ENCODE data around the gene LCMT1. TPM values are rescaled to one million over a fixed set of nuclear protein-coding genes. Genes with fewer than 3 reads are reported as not detected.

The LCMT1 gene
- polyA plus RNA-seq, 1 donor from 2014 or later = 45.5 TPM

DNA sequence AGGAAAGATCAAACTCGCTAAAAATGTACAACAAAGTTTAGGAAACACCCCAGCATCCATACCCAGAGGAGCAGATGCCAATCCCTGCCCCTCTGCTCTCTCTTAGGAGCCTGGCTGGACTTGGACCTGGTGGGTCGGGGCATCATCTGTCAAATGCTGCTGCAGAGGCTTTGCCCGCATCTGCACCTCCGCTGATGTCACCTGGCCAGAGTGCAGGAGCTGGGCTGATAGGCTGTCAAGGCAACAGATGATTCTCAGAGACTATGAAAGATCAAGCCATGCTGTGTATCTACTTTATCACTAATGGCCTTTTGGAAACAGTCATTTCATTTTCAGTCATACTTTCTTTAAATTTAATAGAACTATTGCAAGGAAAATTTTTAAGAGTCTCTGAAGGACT is 15.9 kb upstream of the LCMT1 start:
- H4K20me1 ChIP-seq (ENCODE audit: insufficient read depth) = no peaks in the 10 kb centered on the region
- H3K27ac ChIP-seq (ENCODE audit: low read length) = no peak overlapping the region
- no peaks in the 10 kb centered on the region for H3F3A ChIP-seq (ENCODE audit: insufficient read depth, low read length, poor library complexity, severe bottlenecking)
- no peak overlapping the region for H3K9ac ChIP-seq (ENCODE audit: low read length)
- no peaks in the 10 kb centered on the region for H3K36me3 ChIP-seq (ENCODE audit: insufficient read depth, low read length)
- H3K27me3 ChIP-seq (ENCODE audit: insufficient read depth, low read depth, low read length) = no peaks in the 10 kb centered on the region
- no peaks in the 10 kb centered on the region for H3K9me3 ChIP-seq (ENCODE audit: low read length)
- H3K4me2 ChIP-seq (ENCODE audit: low read length) = no peak overlapping the region
- H3K4me3 ChIP-seq (ENCODE audit: low read length) = no peak overlapping the region
- TF ChIP-seq SMC3 (conservative IDR thresholded peaks at IDR 0.05; ENCODE audit: poor library complexity) (no peak), TAF1 (IDR thresholded peaks at IDR 0.05; ENCODE audit: low read depth) (no peak), EP300 (conservative IDR thresholded peaks at IDR 0.05; ENCODE audit: poor library complexity, severe bottlenecking) (no peak), EZH2 (IDR thresholded peaks at IDR 0.05; ENCODE audit: borderline replicate concordance, insufficient read depth, low read length, poor library complexity, severe bottlenecking) (no peak), RAD21 (conservative IDR thresholded peaks at IDR 0.05) (no peak), MXI1 (conservative IDR thresholded peaks at IDR 0.05; ENCODE audit: poor library complexity, severe bottlenecking) (no peak), POLR2AphosphoS5 (IDR thresholded peaks at IDR 0.05) (no peak)
- TF ChIP-seq, protein P1, sequence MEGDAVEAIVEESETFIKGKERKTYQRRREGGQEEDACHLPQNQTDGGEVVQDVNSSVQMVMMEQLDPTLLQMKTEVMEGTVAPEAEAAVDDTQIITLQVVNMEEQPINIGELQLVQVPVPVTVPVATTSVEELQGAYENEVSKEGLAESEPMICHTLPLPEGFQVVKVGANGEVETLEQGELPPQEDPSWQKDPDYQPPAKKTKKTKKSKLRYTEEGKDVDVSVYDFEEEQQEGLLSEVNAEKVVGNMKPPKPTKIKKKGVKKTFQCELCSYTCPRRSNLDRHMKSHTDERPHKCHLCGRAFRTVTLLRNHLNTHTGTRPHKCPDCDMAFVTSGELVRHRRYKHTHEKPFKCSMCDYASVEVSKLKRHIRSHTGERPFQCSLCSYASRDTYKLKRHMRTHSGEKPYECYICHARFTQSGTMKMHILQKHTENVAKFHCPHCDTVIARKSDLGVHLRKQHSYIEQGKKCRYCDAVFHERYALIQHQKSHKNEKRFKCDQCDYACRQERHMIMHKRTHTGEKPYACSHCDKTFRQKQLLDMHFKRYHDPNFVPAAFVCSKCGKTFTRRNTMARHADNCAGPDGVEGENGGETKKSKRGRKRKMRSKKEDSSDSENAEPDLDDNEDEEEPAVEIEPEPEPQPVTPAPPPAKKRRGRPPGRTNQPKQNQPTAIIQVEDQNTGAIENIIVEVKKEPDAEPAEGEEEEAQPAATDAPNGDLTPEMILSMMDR (IDR thresholded peaks at IDR 0.05; ENCODE audit: poor library complexity, severe bottlenecking) = no peak
- TF ChIP-seq, protein P2, sequence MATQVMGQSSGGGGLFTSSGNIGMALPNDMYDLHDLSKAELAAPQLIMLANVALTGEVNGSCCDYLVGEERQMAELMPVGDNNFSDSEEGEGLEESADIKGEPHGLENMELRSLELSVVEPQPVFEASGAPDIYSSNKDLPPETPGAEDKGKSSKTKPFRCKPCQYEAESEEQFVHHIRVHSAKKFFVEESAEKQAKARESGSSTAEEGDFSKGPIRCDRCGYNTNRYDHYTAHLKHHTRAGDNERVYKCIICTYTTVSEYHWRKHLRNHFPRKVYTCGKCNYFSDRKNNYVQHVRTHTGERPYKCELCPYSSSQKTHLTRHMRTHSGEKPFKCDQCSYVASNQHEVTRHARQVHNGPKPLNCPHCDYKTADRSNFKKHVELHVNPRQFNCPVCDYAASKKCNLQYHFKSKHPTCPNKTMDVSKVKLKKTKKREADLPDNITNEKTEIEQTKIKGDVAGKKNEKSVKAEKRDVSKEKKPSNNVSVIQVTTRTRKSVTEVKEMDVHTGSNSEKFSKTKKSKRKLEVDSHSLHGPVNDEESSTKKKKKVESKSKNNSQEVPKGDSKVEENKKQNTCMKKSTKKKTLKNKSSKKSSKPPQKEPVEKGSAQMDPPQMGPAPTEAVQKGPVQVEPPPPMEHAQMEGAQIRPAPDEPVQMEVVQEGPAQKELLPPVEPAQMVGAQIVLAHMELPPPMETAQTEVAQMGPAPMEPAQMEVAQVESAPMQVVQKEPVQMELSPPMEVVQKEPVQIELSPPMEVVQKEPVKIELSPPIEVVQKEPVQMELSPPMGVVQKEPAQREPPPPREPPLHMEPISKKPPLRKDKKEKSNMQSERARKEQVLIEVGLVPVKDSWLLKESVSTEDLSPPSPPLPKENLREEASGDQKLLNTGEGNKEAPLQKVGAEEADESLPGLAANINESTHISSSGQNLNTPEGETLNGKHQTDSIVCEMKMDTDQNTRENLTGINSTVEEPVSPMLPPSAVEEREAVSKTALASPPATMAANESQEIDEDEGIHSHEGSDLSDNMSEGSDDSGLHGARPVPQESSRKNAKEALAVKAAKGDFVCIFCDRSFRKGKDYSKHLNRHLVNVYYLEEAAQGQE (IDR thresholded peaks at IDR 0.05; ENCODE audit: borderline replicate concordance) = no peak
- no peak overlapping the region for H2AFZ ChIP-seq (ENCODE audit: low read depth, low read length)
- H3K9me2 ChIP-seq (ENCODE audit: insufficient read depth, low read length) = no peaks in the 10 kb centered on the region
- H3K79me2 ChIP-seq (replicated peaks; ENCODE audit: insufficient read depth, low read length) = no peaks in the 10 kb centered on the region

DNA sequence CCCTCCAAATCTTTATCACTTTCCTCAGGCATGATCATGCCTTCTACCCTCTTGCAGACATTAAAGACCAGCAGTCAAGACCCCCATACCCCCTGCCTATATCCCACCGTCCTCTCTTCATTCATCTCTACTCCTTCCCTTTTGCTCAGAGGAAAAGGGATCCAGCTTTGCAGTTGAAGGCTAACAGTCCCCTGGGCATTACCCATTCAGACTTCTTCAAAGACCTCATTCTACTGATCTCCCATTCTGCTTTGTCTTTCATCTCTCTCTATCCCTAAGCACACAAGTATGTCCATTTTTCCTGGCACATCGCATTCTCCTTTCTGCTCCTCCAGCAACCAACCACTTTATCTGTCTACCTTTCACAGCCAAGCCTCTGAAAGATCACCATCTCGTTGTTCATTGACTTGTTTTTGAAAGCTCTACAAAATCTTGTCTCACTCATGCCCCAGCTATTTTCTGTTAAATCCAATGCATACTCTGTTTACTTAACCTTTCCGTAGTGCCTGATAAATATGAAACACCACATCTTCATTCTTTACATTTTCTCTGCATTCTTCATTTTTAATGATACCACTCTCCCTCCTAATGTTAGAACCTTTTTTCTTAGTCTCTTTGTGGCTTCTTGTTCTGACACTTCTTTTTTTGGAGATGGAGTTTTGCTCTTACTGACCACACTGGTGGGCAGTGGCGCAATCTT is 14.1 kb upstream of the LCMT1 start:
- H3F3A ChIP-seq (ENCODE audit: insufficient read depth, low read length, poor library complexity, severe bottlenecking) = no peaks in the 10 kb centered on the region
- H3K9me3 ChIP-seq (ENCODE audit: low read length) = no peaks in the 10 kb centered on the region
- no peaks in the 10 kb centered on the region for H4K20me1 ChIP-seq (ENCODE audit: insufficient read depth)
- no peaks in the 10 kb centered on the region for H3K79me2 ChIP-seq (replicated peaks; ENCODE audit: insufficient read depth, low read length)
- no peaks in the 10 kb centered on the region for H3K27me3 ChIP-seq (ENCODE audit: insufficient read depth, low read depth, low read length)
- no peak overlapping the region for H3K4me3 ChIP-seq (ENCODE audit: low read length)
- H3K36me3 ChIP-seq (ENCODE audit: insufficient read depth, low read length) = no peaks in the 10 kb centered on the region
- H3K4me2 ChIP-seq (ENCODE audit: low read length) = no peak overlapping the region
- H3K27ac ChIP-seq (ENCODE audit: low read length) = no peak overlapping the region
- H3K9me2 ChIP-seq (ENCODE audit: insufficient read depth, low read length) = no peaks in the 10 kb centered on the region
- no peak overlapping the region for H2AFZ ChIP-seq (ENCODE audit: low read depth, low read length)
- TF ChIP-seq, protein P2 (IDR thresholded peaks at IDR 0.05; ENCODE audit: borderline replicate concordance) = no peak
- TF ChIP-seq SMC3 (conservative IDR thresholded peaks at IDR 0.05; ENCODE audit: poor library complexity) = no peak
- no peak for TF ChIP-seq RAD21 (conservative IDR thresholded peaks at IDR 0.05)
- TF ChIP-seq EZH2 (IDR thresholded peaks at IDR 0.05; ENCODE audit: borderline replicate concordance, insufficient read depth, low read length, poor library complexity, severe bottlenecking) = no peak
- TF ChIP-seq POLR2AphosphoS5 (IDR thresholded peaks at IDR 0.05) = no peak
- TF ChIP-seq EP300 (conservative IDR thresholded peaks at IDR 0.05; ENCODE audit: poor library complexity, severe bottlenecking) = no peak
- TF ChIP-seq, protein P1 (IDR thresholded peaks at IDR 0.05; ENCODE audit: poor library complexity, severe bottlenecking) = no peak
- no peak for TF ChIP-seq MXI1 (conservative IDR thresholded peaks at IDR 0.05; ENCODE audit: poor library complexity, severe bottlenecking)
- no peak for TF ChIP-seq TAF1 (IDR thresholded peaks at IDR 0.05; ENCODE audit: low read depth)
- no peak overlapping the region for H3K9ac ChIP-seq (ENCODE audit: low read length)

Measured in neural cell (in vitro differentiated cells).